A204.1 (cell line): ENCODE measurements around the gene PTPRM.
"Not testable (repeated sequence)": the region's sequence is repeated elsewhere in the genome, so short reads cannot be mapped to it uniquely, and the experiment has no call there.

Experiments used
- FAIRE-seq: peaks from 2 replicates; lab custom pipeline; 2012; peaks lifted over from hg19 to GRCh38; lab: Jason Lieb, UNC

Gene PTPRM

GRCh38 chr18:8403713-8404112 is 836.6 kb downstream of the PTPRM start:
- FAIRE-seq = no peak

- no peak for FAIRE-seq
Measured at GRCh38 chr18:8406186-8406867, 839.2 kb downstream of the PTPRM start.

- no peak for FAIRE-seq
Measured at GRCh38 chr18:8406868-8407250, 839.7 kb downstream of the PTPRM start.

- FAIRE-seq = no peak
Measured at GRCh38 chr18:8409151-8409550, 842.0 kb downstream of the PTPRM start.

GRCh38 chr18:8411492-8411891 is 844.4 kb downstream of the PTPRM start:
- FAIRE-seq = no peak

- FAIRE-seq = no peak
Measured at GRCh38 chr18:8412117-8412516, 845.0 kb downstream of the PTPRM start.

GRCh38 chr18:8413189-8413588 is 846.1 kb downstream of the PTPRM start:
- FAIRE-seq = no peak

- no peak for FAIRE-seq
Measured at GRCh38 chr18:8413751-8414150, 846.6 kb downstream of the PTPRM start.

- no peak for FAIRE-seq
Measured at GRCh38 chr18:8416212-8417019, 849.3 kb downstream of the PTPRM start.

- FAIRE-seq = no peak
Measured at GRCh38 chr18:8422391-8422790, 855.3 kb downstream of the PTPRM start.

- FAIRE-seq = no peak
Measured at GRCh38 chr18:8423051-8423557, 856.0 kb downstream of the PTPRM start.

GRCh38 chr18:8424481-8424880 is 857.4 kb downstream of the PTPRM start:
- no peak for FAIRE-seq

- FAIRE-seq = no peak
Measured at GRCh38 chr18:8424917-8425725, 858.0 kb downstream of the PTPRM start.

- no peak for FAIRE-seq
Measured at GRCh38 chr18:8426401-8426800, 859.3 kb downstream of the PTPRM start.

- no peak for FAIRE-seq
Measured at GRCh38 chr18:8427339-8427738, 860.2 kb downstream of the PTPRM start.

- no peak for FAIRE-seq
Measured at GRCh38 chr18:8428951-8429350, 861.8 kb downstream of the PTPRM start.

- no peak for FAIRE-seq
Measured at GRCh38 chr18:8431036-8431435, 863.9 kb downstream of the PTPRM start.

- FAIRE-seq = no peak
Measured at GRCh38 chr18:8433323-8433722, 866.2 kb downstream of the PTPRM start.

- FAIRE-seq = no peak
Measured at GRCh38 chr18:8433771-8434170, 866.7 kb downstream of the PTPRM start.

GRCh38 chr18:8435376-8435775 is 868.3 kb downstream of the PTPRM start:
- no peak for FAIRE-seq

GRCh38 chr18:8439055-8439454 is 871.9 kb downstream of the PTPRM start:
- FAIRE-seq = no peak

GRCh38 chr18:8443505-8443904 is 876.4 kb downstream of the PTPRM start:
- no peak for FAIRE-seq

GRCh38 chr18:8446936-8447335 is 879.8 kb downstream of the PTPRM start:
- not testable (repeated sequence) for FAIRE-seq
